HEK293 (cell line): ENCODE measurements around the gene AHCY.
A peak's percentile ranks its signal among the peaks of the same experiment; 100 is the strongest.

Experiments used
- GLIS1 ChIP-seq: fragments of 450-650 bp; formaldehyde crosslinking; IDR thresholded peaks from 2 replicates; pipeline ENCODE4 v1.5.1; 2016; ENCODE audit warnings: missing biosample characterization, missing genetic modification characterization
- GLIS2 ChIP-seq: fragments of 450-650 bp; formaldehyde crosslinking; IDR thresholded peaks from 2 replicates; pipeline ENCODE4 v1.5.1; 2016; ENCODE audit warnings: missing biosample characterization, missing genetic modification characterization
- RBAK ChIP-seq: fragments of 450-650 bp; formaldehyde crosslinking; IDR thresholded peaks from 2 replicates; pipeline ENCODE4 v1.5.1; 2016; ENCODE audit warnings: missing biosample characterization, missing genetic modification characterization
- SCRT2 ChIP-seq: fragments of 450-650 bp; formaldehyde crosslinking; IDR thresholded peaks from 2 replicates; pipeline ENCODE4 v1.5.1; 2016; ENCODE audit warnings: missing biosample characterization, missing genetic modification characterization
- SP2 ChIP-seq: fragments of 450-650 bp; formaldehyde crosslinking; IDR thresholded peaks from 2 replicates; pipeline ENCODE4 v1.5.1; 2016; ENCODE audit warnings: missing biosample characterization, missing genetic modification characterization
- YY2 ChIP-seq: fragments of 450-650 bp; formaldehyde crosslinking; IDR thresholded peaks from 2 replicates; pipeline ENCODE4 v1.5.1; 2016; ENCODE audit warnings: missing biosample characterization, missing genetic modification characterization
- ZBTB20 ChIP-seq: fragments of 450-650 bp; formaldehyde crosslinking; IDR thresholded peaks from 2 replicates; pipeline ENCODE4 v1.5.1; 2016; ENCODE audit warnings: missing biosample characterization, missing genetic modification characterization
- ZBTB8A ChIP-seq: fragments of 450-650 bp; formaldehyde crosslinking; IDR thresholded peaks from 2 replicates; pipeline ENCODE4 v1.5.1; 2016; ENCODE audit warnings: missing biosample characterization, missing genetic modification characterization
- ZNF155 ChIP-seq: fragments of 450-650 bp; formaldehyde crosslinking; IDR thresholded peaks from 2 replicates; pipeline ENCODE4 v1.5.1; 2016; ENCODE audit warnings: missing biosample characterization, missing genetic modification characterization
- ZNF202 ChIP-seq: fragments of 450-650 bp; formaldehyde crosslinking; IDR thresholded peaks from 2 replicates; pipeline ENCODE4 v1.5.1; 2016; ENCODE audit warnings: missing biosample characterization, missing genetic modification characterization, borderline replicate concordance
- ZNF24 ChIP-seq: fragments of 450-650 bp; formaldehyde crosslinking; IDR thresholded peaks from 2 replicates; pipeline ENCODE4 v1.5.1; 2016; ENCODE audit warnings: missing biosample characterization, missing genetic modification characterization
- ZNF426 ChIP-seq: fragments of 450-650 bp; formaldehyde crosslinking; IDR thresholded peaks from 2 replicates; pipeline ENCODE4 v1.5.1; 2017; ENCODE audit warnings: missing biosample characterization, missing genetic modification characterization, mild to moderate bottlenecking, inconsistent platforms, moderate library complexity
- ZNF433 ChIP-seq: fragments of 450-650 bp; formaldehyde crosslinking; IDR thresholded peaks from 2 replicates; pipeline ENCODE4 v1.5.1; 2016; ENCODE audit warnings: missing biosample characterization, missing genetic modification characterization, low read depth
- ZNF558 ChIP-seq: fragments of 450-650 bp; formaldehyde crosslinking; IDR thresholded peaks from 2 replicates; pipeline ENCODE4 v1.5.1; 2016; ENCODE audit warnings: missing biosample characterization, missing genetic modification characterization
- ZNF600 ChIP-seq: fragments of 450-650 bp; formaldehyde crosslinking; IDR thresholded peaks from 2 replicates; pipeline ENCODE4 v1.5.1; 2016; ENCODE audit warnings: missing biosample characterization, missing genetic modification characterization
- ZSCAN16 ChIP-seq: fragments of 450-650 bp; formaldehyde crosslinking; IDR thresholded peaks from 2 replicates; pipeline ENCODE4 v1.5.1; 2016; ENCODE audit warnings: missing biosample characterization, missing genetic modification characterization
- ZSCAN30 ChIP-seq: fragments of 450-650 bp; IDR thresholded peaks from 2 replicates; pipeline ENCODE4 v1.5.1; 2018; ENCODE audit warnings: missing biosample characterization, mild to moderate bottlenecking, missing genetic modification characterization, moderate library complexity
- TF ChIP-seq, protein P1 (sequence below): fragments of 450-650 bp; formaldehyde crosslinking; IDR thresholded peaks from 2 replicates; pipeline ENCODE4 v1.5.1; 2016; ENCODE audit warnings: missing biosample characterization, missing genetic modification characterization
- TF ChIP-seq, protein P2 (sequence below): fragments of 450-650 bp; formaldehyde crosslinking; IDR thresholded peaks from 2 replicates; pipeline ENCODE4 v1.5.1; 2016; ENCODE audit warnings: missing biosample characterization, missing genetic modification characterization
- TF ChIP-seq, protein P3 (sequence below): fragments of 450-650 bp; formaldehyde crosslinking; IDR thresholded peaks from 2 replicates; pipeline ENCODE4 v1.5.1; 2017; ENCODE audit warnings: missing biosample characterization, missing genetic modification characterization
- TF ChIP-seq, protein P4 (sequence below): fragments of 450-650 bp; formaldehyde crosslinking; IDR thresholded peaks from 2 replicates; pipeline ENCODE4 v1.5.1; 2016; ENCODE audit warnings: missing biosample characterization, missing genetic modification characterization
- TF ChIP-seq, protein P5 (sequence below): fragments of 450-650 bp; formaldehyde crosslinking; IDR thresholded peaks from 2 replicates; pipeline ENCODE4 v1.5.1; 2016; ENCODE audit warnings: missing biosample characterization, missing genetic modification characterization
- TF ChIP-seq, protein P6 (sequence below): fragments of 450-650 bp; formaldehyde crosslinking; IDR thresholded peaks from 2 replicates; pipeline ENCODE4 v1.5.1; 2016; ENCODE audit warnings: missing biosample characterization, missing genetic modification characterization

AHCY gene

DNA sequence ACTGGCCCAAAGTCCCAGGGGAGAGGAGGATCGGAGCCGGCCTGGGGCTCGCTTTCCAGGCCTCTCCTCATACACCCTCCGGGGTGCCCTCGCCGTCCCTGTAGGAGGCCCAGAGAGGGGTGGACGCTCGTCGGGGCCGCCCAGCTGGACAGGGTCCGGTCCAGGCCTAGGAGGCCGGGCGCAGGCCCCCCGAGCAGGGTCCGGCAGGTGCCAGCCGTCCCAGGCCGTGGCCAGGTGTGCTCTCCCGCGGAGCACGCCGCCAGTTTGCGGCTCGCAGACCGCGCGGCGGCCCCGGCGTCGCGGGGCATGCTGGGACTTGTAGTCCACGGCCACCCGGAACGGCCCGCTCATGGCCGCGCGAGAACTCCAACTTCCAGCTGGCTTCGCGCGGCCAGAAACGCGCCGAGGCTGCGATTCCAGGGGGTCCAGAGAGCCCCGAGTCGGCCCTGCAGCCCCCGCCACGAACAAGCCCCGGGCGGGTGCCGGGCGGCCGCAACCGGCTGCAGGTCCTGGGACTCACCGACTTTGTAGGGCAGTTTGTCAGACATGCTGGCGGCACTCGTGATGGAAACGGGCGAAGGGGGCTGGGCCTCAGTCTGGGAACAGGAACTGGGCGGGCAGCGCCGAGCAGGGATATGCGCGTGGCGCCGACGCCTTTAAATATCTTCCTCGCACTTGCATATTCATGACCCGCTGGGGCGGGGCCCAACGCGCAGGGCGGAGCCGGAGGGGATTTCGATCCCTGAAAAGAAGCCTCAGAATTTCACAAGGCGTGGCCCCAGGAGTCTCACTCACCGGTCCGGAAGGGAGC lies at the start of gene AHCY (continued):
- TF ChIP-seq, protein P1, sequence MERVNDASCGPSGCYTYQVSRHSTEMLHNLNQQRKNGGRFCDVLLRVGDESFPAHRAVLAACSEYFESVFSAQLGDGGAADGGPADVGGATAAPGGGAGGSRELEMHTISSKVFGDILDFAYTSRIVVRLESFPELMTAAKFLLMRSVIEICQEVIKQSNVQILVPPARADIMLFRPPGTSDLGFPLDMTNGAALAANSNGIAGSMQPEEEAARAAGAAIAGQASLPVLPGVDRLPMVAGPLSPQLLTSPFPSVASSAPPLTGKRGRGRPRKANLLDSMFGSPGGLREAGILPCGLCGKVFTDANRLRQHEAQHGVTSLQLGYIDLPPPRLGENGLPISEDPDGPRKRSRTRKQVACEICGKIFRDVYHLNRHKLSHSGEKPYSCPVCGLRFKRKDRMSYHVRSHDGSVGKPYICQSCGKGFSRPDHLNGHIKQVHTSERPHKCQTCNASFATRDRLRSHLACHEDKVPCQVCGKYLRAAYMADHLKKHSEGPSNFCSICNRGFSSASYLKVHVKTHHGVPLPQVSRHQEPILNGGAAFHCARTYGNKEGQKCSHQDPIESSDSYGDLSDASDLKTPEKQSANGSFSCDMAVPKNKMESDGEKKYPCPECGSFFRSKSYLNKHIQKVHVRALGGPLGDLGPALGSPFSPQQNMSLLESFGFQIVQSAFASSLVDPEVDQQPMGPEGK (tag by site-specific recombination): peak; percentile 82
- TF ChIP-seq ZNF600 (tag by site-specific recombination): peak; percentile 66
- TF ChIP-seq SCRT2 (tag by site-specific recombination): no peak
- no peak for TF ChIP-seq ZNF155 (tag by site-specific recombination)
- peak; percentile 76; the same call in 1 of the 2 replicates for TF ChIP-seq ZSCAN30 (tag by site-specific recombination)
- TF ChIP-seq, protein P2, sequence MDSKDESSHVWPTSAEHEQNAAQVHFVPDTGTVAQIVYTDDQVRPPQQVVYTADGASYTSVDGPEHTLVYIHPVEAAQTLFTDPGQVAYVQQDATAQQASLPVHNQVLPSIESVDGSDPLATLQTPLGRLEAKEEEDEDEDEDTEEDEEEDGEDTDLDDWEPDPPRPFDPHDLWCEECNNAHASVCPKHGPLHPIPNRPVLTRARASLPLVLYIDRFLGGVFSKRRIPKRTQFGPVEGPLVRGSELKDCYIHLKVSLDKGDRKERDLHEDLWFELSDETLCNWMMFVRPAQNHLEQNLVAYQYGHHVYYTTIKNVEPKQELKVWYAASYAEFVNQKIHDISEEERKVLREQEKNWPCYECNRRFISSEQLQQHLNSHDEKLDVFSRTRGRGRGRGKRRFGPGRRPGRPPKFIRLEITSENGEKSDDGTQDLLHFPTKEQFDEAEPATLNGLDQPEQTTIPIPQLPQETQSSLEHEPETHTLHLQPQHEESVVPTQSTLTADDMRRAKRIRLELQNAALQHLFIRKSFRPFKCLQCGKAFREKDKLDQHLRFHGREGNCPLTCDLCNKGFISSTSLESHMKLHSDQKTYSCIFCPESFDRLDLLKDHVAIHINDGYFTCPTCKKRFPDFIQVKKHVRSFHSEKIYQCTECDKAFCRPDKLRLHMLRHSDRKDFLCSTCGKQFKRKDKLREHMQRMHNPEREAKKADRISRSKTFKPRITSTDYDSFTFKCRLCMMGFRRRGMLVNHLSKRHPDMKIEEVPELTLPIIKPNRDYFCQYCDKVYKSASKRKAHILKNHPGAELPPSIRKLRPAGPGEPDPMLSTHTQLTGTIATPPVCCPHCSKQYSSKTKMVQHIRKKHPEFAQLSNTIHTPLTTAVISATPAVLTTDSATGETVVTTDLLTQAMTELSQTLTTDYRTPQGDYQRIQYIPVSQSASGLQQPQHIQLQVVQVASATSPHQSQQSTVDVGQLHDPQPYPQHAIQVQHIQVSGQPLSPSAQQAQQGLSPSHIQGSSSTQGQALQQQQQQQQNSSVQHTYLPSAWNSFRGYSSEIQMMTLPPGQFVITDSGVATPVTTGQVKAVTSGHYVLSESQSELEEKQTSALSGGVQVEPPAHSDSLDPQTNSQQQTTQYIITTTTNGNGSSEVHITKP (tag by site-specific recombination): peak; percentile 56
- no peak for TF ChIP-seq ZNF433 (tag by site-specific recombination)
- TF ChIP-seq ZNF426 (tag by site-specific recombination): no peak
- TF ChIP-seq, protein P3, sequence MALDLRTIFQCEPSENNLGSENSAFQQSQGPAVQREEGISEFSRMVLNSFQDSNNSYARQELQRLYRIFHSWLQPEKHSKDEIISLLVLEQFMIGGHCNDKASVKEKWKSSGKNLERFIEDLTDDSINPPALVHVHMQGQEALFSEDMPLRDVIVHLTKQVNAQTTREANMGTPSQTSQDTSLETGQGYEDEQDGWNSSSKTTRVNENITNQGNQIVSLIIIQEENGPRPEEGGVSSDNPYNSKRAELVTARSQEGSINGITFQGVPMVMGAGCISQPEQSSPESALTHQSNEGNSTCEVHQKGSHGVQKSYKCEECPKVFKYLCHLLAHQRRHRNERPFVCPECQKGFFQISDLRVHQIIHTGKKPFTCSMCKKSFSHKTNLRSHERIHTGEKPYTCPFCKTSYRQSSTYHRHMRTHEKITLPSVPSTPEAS: 0 out of 2 replicates have a peak, but pooled peaks have one; percentile 10
- no peak for TF ChIP-seq RBAK (tag by site-specific recombination)
- peak; percentile 98 for TF ChIP-seq ZBTB20 (tag by site-specific recombination)
- TF ChIP-seq YY2 (tag by site-specific recombination): peak; percentile 84
- peak; percentile 55 for TF ChIP-seq SP2
- peak; percentile 95 for TF ChIP-seq GLIS1
- TF ChIP-seq, protein P4, sequence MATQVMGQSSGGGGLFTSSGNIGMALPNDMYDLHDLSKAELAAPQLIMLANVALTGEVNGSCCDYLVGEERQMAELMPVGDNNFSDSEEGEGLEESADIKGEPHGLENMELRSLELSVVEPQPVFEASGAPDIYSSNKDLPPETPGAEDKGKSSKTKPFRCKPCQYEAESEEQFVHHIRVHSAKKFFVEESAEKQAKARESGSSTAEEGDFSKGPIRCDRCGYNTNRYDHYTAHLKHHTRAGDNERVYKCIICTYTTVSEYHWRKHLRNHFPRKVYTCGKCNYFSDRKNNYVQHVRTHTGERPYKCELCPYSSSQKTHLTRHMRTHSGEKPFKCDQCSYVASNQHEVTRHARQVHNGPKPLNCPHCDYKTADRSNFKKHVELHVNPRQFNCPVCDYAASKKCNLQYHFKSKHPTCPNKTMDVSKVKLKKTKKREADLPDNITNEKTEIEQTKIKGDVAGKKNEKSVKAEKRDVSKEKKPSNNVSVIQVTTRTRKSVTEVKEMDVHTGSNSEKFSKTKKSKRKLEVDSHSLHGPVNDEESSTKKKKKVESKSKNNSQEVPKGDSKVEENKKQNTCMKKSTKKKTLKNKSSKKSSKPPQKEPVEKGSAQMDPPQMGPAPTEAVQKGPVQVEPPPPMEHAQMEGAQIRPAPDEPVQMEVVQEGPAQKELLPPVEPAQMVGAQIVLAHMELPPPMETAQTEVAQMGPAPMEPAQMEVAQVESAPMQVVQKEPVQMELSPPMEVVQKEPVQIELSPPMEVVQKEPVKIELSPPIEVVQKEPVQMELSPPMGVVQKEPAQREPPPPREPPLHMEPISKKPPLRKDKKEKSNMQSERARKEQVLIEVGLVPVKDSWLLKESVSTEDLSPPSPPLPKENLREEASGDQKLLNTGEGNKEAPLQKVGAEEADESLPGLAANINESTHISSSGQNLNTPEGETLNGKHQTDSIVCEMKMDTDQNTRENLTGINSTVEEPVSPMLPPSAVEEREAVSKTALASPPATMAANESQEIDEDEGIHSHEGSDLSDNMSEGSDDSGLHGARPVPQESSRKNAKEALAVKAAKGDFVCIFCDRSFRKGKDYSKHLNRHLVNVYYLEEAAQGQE (tag by site-specific recombination): peak; percentile 22; the same call in 1 of the 2 replicates
- peak; percentile 40; the same call in 1 of the 2 replicates for TF ChIP-seq ZSCAN16 (tag by site-specific recombination)
- no peak for TF ChIP-seq ZNF202 (tag by site-specific recombination)
- TF ChIP-seq, protein P5, sequence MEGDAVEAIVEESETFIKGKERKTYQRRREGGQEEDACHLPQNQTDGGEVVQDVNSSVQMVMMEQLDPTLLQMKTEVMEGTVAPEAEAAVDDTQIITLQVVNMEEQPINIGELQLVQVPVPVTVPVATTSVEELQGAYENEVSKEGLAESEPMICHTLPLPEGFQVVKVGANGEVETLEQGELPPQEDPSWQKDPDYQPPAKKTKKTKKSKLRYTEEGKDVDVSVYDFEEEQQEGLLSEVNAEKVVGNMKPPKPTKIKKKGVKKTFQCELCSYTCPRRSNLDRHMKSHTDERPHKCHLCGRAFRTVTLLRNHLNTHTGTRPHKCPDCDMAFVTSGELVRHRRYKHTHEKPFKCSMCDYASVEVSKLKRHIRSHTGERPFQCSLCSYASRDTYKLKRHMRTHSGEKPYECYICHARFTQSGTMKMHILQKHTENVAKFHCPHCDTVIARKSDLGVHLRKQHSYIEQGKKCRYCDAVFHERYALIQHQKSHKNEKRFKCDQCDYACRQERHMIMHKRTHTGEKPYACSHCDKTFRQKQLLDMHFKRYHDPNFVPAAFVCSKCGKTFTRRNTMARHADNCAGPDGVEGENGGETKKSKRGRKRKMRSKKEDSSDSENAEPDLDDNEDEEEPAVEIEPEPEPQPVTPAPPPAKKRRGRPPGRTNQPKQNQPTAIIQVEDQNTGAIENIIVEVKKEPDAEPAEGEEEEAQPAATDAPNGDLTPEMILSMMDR: peak; percentile 72
- no peak for TF ChIP-seq ZNF24 (tag by site-specific recombination)
- no peak for TF ChIP-seq ZNF558 (tag by site-specific recombination)
- TF ChIP-seq ZBTB8A (tag by site-specific recombination): peak; percentile 62
- TF ChIP-seq GLIS2: peak; percentile 90
- TF ChIP-seq, protein P6, sequence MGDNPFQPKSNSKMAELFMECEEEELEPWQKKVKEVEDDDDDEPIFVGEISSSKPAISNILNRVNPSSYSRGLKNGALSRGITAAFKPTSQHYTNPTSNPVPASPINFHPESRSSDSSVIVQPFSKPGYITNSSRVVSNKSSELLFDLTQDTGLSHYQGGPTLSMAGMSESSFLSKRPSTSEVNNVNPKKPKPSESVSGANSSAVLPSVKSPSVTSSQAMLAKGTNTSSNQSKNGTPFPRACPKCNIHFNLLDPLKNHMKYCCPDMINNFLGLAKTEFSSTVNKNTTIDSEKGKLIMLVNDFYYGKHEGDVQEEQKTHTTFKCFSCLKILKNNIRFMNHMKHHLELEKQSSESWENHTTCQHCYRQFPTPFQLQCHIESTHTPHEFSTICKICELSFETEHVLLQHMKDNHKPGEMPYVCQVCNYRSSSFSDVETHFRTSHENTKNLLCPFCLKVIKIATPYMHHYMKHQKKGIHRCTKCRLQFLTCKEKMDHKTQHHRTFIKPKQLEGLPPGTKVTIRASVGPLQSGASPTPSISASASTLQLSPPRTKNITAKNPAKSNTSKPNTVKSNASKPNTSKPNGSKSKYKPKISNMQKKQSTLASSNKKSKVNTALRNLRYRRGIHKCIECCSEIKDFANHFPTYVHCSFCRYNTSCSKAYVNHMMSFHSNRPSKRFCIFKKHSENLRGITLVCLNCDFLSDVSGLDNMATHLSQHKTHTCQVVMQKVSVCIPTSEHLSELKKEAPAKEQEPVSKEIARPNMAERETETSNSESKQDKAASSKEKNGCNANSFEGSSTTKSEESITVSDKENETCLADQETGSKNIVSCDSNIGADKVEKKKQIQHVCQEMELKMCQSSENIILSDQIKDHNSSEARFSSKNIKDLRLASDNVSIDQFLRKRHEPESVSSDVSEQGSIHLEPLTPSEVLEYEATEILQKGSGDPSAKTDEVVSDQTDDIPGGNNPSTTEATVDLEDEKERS (tag by site-specific recombination): no peak
